OCI-M2 (cell line): ENCODE data around the gene NXPH4.

ENCODE experiments used
- DNase-seq: peaks from one replicate; lab custom pipeline; 2025; ENCODE audit not compliant: unreplicated experiment; lab: John Stamatoyannopoulos, UW

Gene NXPH4

GRCh38 chr12:57216014-57216911, at the start of gene NXPH4:
Gene NXPH4, plus strand, starts transcription at chr12:57216794. Its CDS starts 176 bp downstream, at chr12:57216970.
- DNase-seq: no peak

GRCh38 chr12:57166971-57167371, 49.6 kb upstream of the NXPH4 start:
- no peak for DNase-seq

GRCh38 chr12:57168058-57168457, 48.5 kb upstream of the NXPH4 start:
- DNase-seq: no peak

GRCh38 chr12:57169046-57169795, 47.4 kb upstream of the NXPH4 start:
- DNase-seq: no peak

GRCh38 chr12:57169969-57170368, 46.6 kb upstream of the NXPH4 start:
- DNase-seq: no peak

GRCh38 chr12:57170408-57170807, 46.2 kb upstream of the NXPH4 start:
- DNase-seq: no peak

- DNase-seq: no peak
Measured at GRCh38 chr12:57170927-57171326, 45.7 kb upstream of the NXPH4 start.

GRCh38 chr12:57171668-57172067, 44.9 kb upstream of the NXPH4 start:
- no peak for DNase-seq

GRCh38 chr12:57173089-57173488, 43.5 kb upstream of the NXPH4 start:
- no peak for DNase-seq

GRCh38 chr12:57173683-57174082, 42.9 kb upstream of the NXPH4 start:
- no peak for DNase-seq

- no peak for DNase-seq
Measured at GRCh38 chr12:57175428-57176138, 41.0 kb upstream of the NXPH4 start.

- no peak for DNase-seq
Measured at GRCh38 chr12:57176139-57176477, 40.5 kb upstream of the NXPH4 start.

- DNase-seq: no peak
Measured at GRCh38 chr12:57176846-57177245, 39.7 kb upstream of the NXPH4 start.

GRCh38 chr12:57177354-57177753, 39.2 kb upstream of the NXPH4 start:
- DNase-seq: no peak

- DNase-seq: no peak
Measured at GRCh38 chr12:57178213-57178612, 38.4 kb upstream of the NXPH4 start.

GRCh38 chr12:57179331-57180086, 37.1 kb upstream of the NXPH4 start:
- no peak for DNase-seq

- DNase-seq: no peak
Measured at GRCh38 chr12:57180321-57180989, 36.1 kb upstream of the NXPH4 start.

GRCh38 chr12:57181072-57181471, 35.5 kb upstream of the NXPH4 start:
- no peak for DNase-seq

- no peak for DNase-seq
Measured at GRCh38 chr12:57181561-57182155, 34.9 kb upstream of the NXPH4 start.
